Activated CD8-positive, alpha-beta memory T cell treated with anti-CD3 and anti-CD28 coated beads, Interleukin-2, amount 50 U/mL, for 1 hour (primary cell): ENCODE data around the gene SMURF2.
"Not testable (repeated sequence)": the region's sequence is repeated elsewhere in the genome, so short reads cannot be mapped to it uniquely, and the experiment has no call there.

Experiments used
- DNase-seq: peaks from one replicate; pipeline ENCODE4 v3.0.0-alpha.2; 2020; ENCODE audit errors: extremely low read depth

The SMURF2 gene

DNA sequence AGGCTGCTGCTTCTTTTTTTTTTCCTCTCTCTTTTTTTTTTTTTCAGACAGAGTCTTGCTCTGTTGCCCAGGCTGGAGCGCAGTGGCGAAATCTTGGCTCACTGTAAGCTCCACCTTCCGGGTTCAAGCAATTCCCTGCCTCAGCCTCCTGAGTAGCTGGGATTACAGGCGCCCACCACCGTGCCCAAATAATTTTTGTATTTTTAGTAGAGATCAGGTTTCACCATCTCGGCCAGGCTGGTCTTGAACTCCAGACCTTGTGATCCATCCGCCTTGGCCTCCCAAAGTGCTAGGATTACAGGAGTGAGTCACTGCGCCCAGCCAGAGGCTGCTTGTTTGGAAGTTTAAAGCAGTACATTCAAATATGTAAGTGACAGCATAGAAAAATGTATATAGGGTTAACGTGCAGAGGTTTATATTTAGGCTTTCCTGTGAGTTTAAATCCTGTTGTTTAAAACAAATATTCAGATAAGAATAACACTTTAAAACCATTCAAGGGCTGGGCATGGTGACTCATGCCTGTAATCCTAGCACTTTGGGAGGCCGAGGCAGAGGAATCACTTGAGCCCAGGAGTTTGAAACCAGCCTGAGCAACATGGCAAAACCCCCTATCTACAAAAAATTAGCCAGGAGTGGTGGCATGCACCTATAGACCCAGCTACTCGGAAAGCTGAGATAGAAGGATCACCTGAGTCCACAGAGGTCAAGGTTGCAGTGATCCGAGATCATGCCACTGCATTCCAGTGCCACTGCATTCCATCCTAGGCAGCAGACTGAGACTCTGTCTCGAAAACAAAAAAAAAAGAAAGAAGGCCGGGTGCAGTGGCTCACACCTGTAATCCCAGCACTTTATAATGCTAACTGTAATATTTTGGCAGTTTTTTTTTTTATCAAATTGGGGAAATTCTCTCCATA is 6.0 kb upstream of the SMURF2 start:
- DNase-seq, result not testable (repeated sequence)

- DNase-seq, result not testable (repeated sequence)
These were observed 2.3 kb upstream of the SMURF2 start for GRCh38 chr17:64664299-64664981.

GRCh38 chr17:64663836-64664235 is 1.7 kb upstream of the SMURF2 start:
- not testable (repeated sequence) for DNase-seq

- no peak for DNase-seq
These were observed 764 bp upstream of the SMURF2 start for GRCh38 chr17:64662774-64663367.

DNA sequence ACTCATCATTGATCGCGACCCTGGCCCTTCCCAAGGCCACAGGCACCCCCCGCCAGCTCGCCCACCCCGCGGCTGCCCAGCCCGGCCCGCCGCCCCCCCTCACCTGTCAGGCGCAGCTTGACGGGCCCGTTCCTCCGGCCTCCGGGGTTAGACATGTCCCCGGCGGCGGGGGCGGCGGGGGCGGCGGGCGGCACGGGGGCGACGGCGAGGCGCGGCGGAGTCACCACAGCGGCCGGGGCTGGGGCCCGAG is 456 bp downstream of the SMURF2 start:
- DNase-seq, result no peak

- peak; percentile 11 for DNase-seq
These were observed 955 bp downstream of the SMURF2 start for GRCh38 chr17:64660978-64661725.

GRCh38 chr17:64660195-64660977 is 1.7 kb downstream of the SMURF2 start:
- DNase-seq, result not testable (repeated sequence)

GRCh38 chr17:64658931-64659330 is 3.2 kb downstream of the SMURF2 start:
- no peak for DNase-seq

- DNase-seq, result no peak
These were observed 4.4 kb downstream of the SMURF2 start for GRCh38 chr17:64657610-64658125.

- no peak for DNase-seq
These were observed 6.4 kb downstream of the SMURF2 start for GRCh38 chr17:64655704-64656103.

DNA sequence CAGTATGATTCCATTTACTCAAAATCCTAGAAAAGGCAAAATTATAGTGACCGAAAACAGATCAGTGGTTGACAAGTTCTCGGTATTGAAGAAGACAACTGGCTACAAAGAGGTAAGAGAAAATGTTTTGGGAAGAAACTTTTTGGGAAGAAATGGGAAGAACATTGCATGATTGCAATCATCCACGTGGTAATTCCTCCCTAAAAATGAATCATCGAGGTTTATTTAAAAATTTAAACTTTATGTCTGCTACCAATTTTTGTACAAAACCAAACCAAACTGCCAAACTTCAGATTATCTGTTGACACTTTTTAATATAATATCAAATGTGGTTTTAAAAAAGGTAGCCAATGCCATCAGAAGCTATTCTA is 8.1 kb downstream of the SMURF2 start:
- DNase-seq, result no peak

GRCh38 chr17:64653325-64653984 is 8.7 kb downstream of the SMURF2 start:
- DNase-seq, result no peak

- no peak for DNase-seq
These were observed 10.2 kb downstream of the SMURF2 start for GRCh38 chr17:64651889-64652288.

- no peak for DNase-seq
These were observed 13.9 kb downstream of the SMURF2 start for GRCh38 chr17:64648234-64648633.

- no peak for DNase-seq
These were observed 14.3 kb downstream of the SMURF2 start for GRCh38 chr17:64647817-64648216.

DNA sequence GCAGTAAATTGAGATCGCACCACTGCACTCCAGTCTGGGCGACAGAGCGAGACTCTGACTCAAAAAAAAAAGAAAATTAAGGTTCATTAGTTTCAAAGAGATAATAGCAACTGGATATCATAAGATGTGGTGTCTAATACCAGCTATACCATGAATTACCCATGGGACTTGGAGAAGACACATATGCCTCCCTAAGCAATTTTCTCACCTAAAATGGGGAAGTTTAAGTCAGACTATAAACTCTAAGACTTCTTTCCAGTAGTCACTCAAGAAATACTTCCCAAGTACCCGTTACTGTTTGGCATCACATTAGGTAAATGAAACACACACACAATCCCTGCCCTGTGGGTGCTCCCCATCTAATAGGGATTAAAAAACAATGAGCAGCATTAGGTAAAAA is 22.6 kb downstream of the SMURF2 start:
- DNase-seq, result no peak

DNA sequence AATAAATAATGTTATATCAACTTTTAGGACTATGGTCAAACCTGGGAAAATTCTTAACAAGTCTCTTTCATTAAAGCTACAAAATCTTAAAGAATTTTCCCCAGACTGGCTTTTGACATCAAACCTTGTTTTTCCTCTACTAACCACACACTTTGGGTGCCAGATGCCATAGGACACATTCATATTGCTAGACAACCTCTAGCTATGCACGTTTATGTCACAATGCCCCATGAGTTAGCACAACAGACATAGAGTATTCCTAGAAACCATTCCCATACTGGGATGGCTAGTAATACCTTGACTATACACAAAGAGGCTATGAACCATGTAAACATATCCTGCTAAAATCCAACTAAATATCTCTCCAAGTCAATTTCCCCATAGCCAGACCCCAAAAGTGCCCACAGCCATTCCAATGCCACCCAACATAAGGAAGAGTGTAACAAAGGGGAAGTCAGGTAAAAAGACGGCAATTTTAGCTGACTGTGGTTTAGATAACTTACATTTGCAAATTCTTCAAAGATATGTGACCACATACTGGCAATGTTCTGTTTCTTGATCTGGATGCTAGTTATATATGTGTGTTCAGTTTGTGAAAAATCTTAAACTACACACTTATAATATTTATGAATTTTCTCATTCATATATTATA is 23.4 kb downstream of the SMURF2 start:
- no peak for DNase-seq

- no peak for DNase-seq
These were observed 26.3 kb downstream of the SMURF2 start for GRCh38 chr17:64635647-64636305.

DNA sequence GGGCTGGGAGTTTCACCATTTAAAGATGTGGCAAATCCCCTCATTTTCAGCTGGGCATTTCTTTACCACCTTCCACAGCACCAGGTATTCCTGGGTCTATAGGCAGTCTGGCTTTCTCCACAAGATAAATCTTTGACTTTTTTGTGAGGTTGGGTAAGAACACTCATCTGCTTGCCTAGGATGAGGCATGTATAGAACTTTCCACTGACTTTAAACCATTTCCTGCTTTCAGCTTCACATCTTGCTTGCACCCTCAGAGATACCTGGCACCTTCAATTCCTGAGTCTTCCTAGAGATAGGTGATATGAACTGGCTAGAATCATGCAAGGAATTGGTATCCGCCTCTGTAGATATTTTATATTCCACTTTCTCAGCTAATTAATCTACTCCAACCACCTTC is 27.9 kb downstream of the SMURF2 start:
- DNase-seq, result no peak

- no peak for DNase-seq
These were observed 29.5 kb downstream of the SMURF2 start for GRCh38 chr17:64632606-64633005.
